ENCODE measurements around the gene TMEM140.

- no peak for TF ChIP-seq CTCF (IDR thresholded peaks at IDR 0.05)
- TF ChIP-seq POLR2A (IDR thresholded peaks at IDR 0.05): no peak
- TF ChIP-seq EP300 (IDR thresholded peaks at IDR 0.05): no peak
Observed at GRCh38 chr7:135200821-135201331, 53.0 kb downstream of the TMEM140 start.

Data from gastroesophageal sphincter (tissue), 3 donors.